ENCODE measurements around the gene CACNA1G.

DNA sequence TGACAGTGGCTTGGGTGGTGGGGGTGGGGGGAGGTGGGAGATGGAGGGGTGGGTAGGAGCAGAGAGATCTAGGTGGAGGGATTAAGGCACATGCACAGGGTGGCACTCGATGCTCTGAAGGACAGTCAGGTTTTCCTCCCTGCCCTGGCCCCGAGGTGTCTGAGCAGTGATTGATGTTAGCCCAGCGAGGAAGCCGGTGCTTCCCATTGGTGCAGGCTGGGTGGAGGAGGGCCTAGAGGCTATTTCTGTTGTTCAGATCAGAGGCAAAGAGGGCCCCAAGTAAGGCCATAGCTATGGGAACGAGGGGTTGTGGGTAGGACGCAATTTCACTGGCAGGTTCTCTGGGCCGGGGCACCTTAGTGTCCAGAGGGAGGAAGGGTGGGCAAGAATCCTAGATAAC lies 23.1 kb downstream of the CACNA1G start:
- TF ChIP-seq, protein P1, sequence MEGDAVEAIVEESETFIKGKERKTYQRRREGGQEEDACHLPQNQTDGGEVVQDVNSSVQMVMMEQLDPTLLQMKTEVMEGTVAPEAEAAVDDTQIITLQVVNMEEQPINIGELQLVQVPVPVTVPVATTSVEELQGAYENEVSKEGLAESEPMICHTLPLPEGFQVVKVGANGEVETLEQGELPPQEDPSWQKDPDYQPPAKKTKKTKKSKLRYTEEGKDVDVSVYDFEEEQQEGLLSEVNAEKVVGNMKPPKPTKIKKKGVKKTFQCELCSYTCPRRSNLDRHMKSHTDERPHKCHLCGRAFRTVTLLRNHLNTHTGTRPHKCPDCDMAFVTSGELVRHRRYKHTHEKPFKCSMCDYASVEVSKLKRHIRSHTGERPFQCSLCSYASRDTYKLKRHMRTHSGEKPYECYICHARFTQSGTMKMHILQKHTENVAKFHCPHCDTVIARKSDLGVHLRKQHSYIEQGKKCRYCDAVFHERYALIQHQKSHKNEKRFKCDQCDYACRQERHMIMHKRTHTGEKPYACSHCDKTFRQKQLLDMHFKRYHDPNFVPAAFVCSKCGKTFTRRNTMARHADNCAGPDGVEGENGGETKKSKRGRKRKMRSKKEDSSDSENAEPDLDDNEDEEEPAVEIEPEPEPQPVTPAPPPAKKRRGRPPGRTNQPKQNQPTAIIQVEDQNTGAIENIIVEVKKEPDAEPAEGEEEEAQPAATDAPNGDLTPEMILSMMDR (IDR thresholded peaks at IDR 0.05) = no peak
- TF ChIP-seq POLR2A (IDR thresholded peaks at IDR 0.05) (no peak), POLR2AphosphoS5 (IDR thresholded peaks at IDR 0.05) (no peak)

Measured in prostate gland (tissue), 2 donors.